Right lung (tissue), 5 donors: ENCODE results near the gene CRTC3. TPM values are rescaled to one million over a fixed set of nuclear protein-coding genes. Genes with fewer than 3 reads are reported as not detected.
A peak's percentile ranks its signal among the peaks of the same experiment; 100 is the strongest.
"Not testable (repeated sequence)": the region's sequence is repeated elsewhere in the genome, so short reads cannot be mapped to it uniquely, and the experiment has no call there.

Experiments
- DNase-seq, 2 donors: peaks; one replicate each; pipeline ENCODE4 v3.0.0-alpha.2; 2013
- polyA plus RNA-seq, 5 donors: library from polyadenylated mRNA; unstranded; fragments of 120-200 nt; gene quantifications; one replicate each; pipeline versions ENCODE4 v1.2.1 to v1.2.3, GENCODE V29; 2013; ENCODE audit warnings: inconsistent platforms in 1 of 5, low replicate concordance in 1 of 5; ENCODE audit not compliant: insufficient read length in 5 of 5, insufficient read depth in 1 of 5

The CRTC3 gene
- polyA plus RNA-seq, 5 donors, result 32.1 to 39.6 (median 37.7) TPM

- DNase-seq, result no peak
Observed at GRCh38 chr15:90650117-90650955, 120.6 kb downstream of the CRTC3 start.

GRCh38 chr15:90650956-90651689, 121.4 kb downstream of the CRTC3 start:
- no peak for DNase-seq

DNA sequence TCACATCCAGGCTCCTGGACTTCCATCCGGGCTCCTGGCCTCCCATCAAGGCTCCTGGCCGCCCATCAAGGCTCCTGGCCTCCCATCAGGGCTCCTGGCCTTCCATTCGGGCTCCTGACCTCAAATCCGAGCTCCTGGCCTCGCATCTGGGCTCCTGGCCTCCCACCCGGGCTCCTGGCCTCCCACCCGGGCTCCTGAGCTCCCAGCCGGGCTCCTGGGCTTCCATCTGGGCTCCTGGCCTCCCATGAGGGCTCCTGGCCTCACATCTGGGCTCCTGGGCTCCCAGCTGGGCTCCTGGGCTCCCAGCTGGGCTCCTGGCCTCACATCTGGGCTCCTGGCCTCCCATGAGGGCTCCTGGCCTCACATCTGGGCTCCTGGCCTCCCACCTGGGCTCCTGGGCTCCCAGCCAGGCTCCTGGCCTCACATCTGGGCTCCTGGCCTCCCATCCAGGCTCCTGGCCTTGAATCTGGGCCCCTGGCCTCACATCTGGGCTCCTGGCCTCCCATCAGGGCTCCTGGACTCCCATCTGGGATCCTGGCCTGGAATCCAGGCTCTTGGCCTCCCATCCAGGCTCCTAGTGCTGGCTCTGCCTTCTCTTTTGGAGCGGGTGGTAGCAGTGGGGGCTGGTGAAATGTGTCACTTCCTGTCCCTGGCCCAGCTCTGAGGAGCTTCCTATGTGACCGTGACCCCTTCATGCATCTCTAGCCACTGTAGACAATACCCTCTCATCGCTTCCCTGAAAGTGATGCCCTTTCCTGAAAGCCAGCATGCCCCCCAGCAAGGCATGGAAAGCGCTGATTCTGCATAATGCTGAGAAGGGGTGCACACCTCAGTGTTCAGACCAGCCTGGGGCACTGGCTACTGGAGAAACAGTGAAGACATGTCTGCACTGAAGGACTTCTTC, 124.8 kb downstream of the CRTC3 start:
- no peak for DNase-seq

DNA sequence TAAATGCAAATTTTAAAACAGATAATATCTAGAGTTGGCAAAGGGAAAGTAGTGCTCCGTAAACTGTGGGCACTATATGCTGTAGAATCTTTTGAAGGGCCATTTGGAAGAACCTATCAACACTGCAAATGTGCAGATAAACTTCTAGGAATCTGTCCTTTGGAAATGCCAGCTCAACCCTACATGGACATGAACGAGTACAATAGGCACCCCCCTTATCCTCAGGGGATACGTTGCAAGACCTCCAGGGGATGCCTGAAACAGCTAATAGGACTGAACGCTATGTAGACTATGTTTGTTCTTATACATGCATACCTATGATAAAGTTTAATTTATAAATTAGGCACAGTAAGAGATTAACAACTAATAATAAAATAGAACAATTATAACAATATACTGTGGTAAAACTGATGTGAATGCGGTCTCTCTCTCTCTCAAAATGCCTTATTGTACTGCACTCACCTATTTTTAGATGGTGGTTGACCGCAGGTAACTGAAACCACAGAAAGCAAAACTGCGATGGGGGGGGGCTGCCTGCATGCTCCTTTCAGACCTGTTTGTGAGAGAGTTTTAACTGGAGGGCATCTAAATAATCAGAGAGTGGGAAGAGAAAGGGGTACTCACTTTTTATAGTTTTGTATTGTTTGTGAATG, 127.9 kb downstream of the CRTC3 start:
- DNase-seq, result not testable (repeated sequence)

GRCh38 chr15:90659481-90659880, 129.8 kb downstream of the CRTC3 start:
- DNase-seq, result no peak

DNA sequence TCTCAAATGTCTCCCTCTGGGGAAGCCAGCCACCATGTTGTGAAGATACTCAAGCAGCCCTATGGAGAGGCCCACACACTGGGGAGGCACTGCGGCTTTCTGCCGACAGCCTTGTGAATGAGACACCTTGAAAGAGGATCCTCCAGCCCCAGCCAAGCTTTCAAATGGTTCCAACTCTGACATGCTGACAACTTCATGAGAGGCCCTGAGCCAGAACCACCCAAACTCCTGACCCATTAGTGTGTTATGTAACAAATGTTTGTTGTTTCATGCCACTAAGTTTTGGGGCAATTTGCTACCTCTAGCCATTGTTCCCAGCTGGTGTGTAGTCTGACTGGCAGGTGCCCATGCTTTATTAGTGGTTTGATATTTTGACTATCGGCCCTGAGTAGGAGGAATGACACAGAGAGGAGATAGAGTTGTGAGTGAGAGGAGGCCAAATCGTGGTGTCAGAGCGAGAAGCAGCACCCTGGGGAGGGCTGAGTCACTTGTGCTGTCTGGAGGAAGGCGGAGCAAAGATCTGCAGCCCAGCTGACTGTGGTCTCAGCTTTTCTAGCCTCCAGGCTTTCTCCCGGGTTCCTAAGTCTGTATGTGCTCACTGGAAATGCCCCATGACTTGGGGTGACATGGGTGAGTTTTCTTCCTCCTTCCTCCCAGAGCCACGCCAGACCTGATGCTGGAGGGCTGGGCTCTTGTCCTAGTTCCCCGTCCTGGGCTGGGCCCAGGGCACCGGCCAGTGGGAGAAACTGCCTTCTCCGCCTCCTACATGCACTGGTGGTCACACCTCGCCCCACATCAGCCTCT, 130.7 kb downstream of the CRTC3 start:
- DNase-seq, result no peak

DNA sequence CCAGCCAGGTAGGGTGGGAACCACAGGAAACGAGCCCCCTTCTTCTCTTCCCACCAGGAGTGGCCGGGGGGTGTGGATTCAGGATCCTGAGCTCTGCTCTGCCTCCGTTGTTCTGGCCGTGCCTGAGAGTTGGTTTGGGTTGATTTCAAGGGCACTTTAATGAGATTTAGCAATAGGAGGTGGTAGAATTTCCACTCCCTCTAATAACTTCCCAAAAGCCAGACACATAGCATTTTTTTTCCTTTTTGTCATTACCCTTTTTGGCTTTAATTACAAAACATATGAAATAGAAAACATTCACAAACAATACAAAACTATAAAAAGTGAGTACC, 131.2 kb downstream of the CRTC3 start:
- not testable (repeated sequence) for DNase-seq

DNA sequence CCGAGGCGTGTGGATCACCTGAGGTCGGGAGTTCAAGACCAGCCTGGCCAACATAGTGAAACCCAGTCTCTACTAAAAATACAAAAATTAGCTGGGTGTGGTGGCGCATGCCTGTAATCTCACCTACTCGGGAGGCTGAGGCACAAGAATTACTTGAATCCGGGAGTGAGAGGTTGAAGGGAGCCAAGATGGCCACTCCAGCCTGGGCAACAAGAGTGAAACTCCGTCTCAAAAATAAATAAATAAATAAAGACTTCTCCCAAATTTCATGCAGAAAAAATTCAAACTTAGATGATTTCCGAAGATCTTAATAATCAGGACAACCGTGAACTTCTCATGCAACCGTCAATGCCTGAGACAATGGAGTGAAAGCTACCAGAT, 134.3 kb downstream of the CRTC3 start:
- DNase-seq, result not testable (repeated sequence)

- DNase-seq, result peak; percentile 29 to 62
Observed at GRCh38 chr15:90664650-90665287, 135.0 kb downstream of the CRTC3 start.

GRCh38 chr15:90665288-90666134, 135.8 kb downstream of the CRTC3 start:
- DNase-seq, result peak; percentile 50 to 72

DNA sequence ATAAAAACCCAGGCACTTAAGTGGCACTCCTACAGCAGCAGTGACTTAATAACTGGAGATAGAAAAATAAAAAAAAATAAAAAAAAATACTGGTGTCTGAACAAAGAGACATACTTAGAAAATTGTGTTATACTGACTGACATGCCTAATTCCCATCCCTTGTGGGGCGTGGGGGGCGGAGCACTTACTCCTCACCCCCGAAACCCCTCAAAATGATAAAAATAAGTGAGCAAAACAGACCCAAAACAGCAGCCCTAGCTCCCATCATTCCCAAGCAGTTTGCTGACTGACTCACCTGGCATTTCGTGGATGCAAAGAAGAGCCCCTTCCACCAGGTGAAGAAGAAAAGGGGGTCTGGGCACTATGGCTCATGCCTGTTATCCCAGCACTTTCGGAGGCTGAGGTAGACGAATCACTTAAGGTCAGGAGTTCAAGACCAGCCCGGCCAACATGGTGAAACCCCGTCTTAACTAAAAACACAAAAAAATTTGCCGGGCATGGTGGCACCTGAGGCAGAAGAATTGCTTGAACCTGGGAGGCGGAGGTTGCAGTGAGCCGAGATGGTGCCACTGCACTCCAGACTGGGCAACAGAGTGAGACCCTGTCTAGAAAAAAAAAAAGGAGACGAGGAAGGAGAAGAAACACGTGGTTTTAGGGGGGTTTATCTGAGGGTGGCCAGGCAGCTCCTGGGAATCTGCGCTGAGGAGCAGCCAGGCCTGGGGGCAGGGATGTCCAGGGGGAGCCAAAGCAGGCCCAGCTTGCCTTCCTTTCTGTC, 136.6 kb downstream of the CRTC3 start:
- DNase-seq, result no peak

DNA sequence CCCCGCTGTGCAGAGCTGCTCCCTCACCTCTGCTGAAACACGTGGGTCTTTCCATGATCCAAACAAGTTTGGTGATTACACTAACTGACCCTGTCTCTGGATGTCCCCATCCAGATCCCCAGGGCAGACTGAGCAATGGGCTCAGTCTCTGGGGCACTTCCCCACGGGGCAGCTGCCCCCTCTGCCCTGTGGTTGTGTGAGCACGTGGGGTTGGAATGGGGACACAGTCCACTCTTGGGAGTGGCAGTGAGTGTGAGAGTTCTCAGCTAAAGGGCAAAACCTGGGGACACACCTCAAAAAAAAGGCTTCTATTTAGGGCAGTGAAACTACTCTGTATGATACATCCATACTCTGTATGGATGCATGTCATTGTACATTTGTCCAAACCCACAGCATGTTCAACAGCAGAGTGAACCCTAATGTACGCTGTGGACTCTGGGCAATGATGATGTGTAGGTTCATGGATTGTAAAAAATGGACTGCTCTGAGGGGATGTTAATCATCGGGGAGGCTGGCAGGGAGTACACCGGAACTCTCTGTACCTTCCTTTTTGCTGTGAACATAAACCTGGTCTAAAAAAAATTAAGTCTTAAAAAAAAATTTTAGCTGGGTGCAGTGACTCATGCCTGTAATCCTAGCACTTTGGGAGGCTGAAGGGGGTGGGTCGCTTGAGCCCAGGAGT, 137.5 kb downstream of the CRTC3 start:
- no peak for DNase-seq

- not testable (repeated sequence) for DNase-seq
Observed at GRCh38 chr15:90667755-90668345, 138.1 kb downstream of the CRTC3 start.

GRCh38 chr15:90670631-90671030, 140.9 kb downstream of the CRTC3 start:
- DNase-seq, result not testable (repeated sequence)

- no peak for DNase-seq
Observed at GRCh38 chr15:90671216-90671615, 141.5 kb downstream of the CRTC3 start.

DNA sequence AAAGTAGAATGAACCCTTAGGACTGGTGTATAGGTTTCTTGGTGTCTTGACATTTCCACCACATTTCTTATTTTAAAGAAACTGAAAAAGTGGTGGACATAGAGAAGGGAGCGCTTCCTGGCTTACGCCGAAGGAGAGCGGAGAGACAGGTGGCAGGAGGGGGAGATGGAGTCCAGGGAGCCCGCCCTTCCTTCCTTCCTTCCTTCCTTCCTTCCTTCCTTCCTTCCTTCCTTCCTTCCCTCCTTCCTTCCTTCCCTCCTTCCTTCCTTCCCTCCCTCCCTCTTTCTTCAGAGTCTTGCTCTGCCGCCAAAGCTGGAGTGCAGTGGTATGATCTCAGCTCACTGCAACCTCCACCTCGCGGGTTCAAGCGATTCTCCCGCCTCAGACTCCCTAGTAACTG, 143.6 kb downstream of the CRTC3 start:
- DNase-seq, result not testable (repeated sequence)

DNA sequence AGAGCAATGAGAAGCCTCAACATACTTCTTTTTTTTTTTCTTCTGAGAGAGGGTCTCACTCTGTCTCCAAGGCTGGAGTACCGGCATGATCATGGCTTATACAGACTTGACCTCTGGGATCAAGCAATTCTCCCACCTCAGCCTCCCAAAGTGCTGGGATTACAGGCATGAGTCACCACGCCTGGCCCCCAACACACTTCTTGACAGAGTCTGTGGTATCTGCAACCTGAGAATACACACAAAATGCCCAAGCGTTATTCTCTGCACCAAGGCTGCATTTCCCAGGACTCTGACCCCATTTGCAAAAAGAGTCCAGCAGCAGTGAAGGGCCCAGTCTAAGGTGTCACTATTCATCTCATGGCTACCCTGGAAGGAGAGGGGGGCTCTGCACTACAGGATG, 144.8 kb downstream of the CRTC3 start:
- no peak for DNase-seq
